ENCODE results near the gene ATRNL1.
"Not testable (repeated sequence)": the region's sequence is repeated elsewhere in the genome, so short reads cannot be mapped to it uniquely, and the experiment has no call there.

Gene ATRNL1

DNA sequence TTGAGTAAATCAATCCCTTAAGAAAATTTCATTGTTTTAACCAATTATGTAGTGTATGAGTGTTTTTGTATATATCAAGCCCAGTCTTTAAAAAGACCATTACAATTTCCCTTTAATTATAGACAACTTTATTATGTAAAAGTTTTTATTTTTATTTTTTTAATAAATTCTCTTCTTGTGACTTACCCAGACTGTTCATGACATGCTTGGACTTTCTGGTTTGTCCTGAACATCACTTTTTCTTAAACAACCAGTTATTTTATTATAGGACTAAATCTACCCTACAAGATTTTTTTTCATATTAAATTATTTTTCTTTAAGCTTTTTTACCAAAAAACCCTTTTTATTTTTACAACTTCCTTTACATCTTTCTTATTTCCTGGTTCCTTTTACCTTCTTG, 410.4 kb downstream of the ATRNL1 start:
- Histone ChIP-seq H3K27ac (no peak overlapping the region), H3K27me3 (replicated peaks) (no peaks in the 10 kb centered on the region), H3K4me3 (ENCODE audit: low read depth, low read length) (no peak overlapping the region), H3K36me3 (replicated peaks) (no peaks in the 10 kb centered on the region)
- DNase-seq: no peak
- TF ChIP-seq, protein P1, sequence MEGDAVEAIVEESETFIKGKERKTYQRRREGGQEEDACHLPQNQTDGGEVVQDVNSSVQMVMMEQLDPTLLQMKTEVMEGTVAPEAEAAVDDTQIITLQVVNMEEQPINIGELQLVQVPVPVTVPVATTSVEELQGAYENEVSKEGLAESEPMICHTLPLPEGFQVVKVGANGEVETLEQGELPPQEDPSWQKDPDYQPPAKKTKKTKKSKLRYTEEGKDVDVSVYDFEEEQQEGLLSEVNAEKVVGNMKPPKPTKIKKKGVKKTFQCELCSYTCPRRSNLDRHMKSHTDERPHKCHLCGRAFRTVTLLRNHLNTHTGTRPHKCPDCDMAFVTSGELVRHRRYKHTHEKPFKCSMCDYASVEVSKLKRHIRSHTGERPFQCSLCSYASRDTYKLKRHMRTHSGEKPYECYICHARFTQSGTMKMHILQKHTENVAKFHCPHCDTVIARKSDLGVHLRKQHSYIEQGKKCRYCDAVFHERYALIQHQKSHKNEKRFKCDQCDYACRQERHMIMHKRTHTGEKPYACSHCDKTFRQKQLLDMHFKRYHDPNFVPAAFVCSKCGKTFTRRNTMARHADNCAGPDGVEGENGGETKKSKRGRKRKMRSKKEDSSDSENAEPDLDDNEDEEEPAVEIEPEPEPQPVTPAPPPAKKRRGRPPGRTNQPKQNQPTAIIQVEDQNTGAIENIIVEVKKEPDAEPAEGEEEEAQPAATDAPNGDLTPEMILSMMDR (IDR thresholded peaks at IDR 0.05; ENCODE audit: low read depth, low read length, missing control alignments): no peak
- in situ Hi-C loops (cut with HindIII; ENCODE audit: low pct_ligation_motif_present, low sequenced_read_pairs): no loop called here

- H3K27me3 ChIP-seq (replicated peaks): no peaks in the 10 kb centered on the region
- in situ Hi-C loops (cut with HindIII; ENCODE audit: low pct_ligation_motif_present, low sequenced_read_pairs): no loop called here
- no peak overlapping the region for H3K4me3 ChIP-seq (ENCODE audit: low read depth, low read length)
- no peaks in the 10 kb centered on the region for H3K36me3 ChIP-seq (replicated peaks)
- H3K27ac ChIP-seq: no peak overlapping the region
- no peak for DNase-seq
- TF ChIP-seq, protein P1 (IDR thresholded peaks at IDR 0.05; ENCODE audit: low read depth, low read length, missing control alignments): no peak
Measured at GRCh38 chr10:115514895-115515294, 421.7 kb downstream of the ATRNL1 start.

- no peak for DNase-seq
- no peaks in the 10 kb centered on the region for H3K36me3 ChIP-seq (replicated peaks)
- no peaks in the 10 kb centered on the region for H3K27me3 ChIP-seq (replicated peaks)
- in situ Hi-C loops (cut with HindIII; ENCODE audit: low pct_ligation_motif_present, low sequenced_read_pairs): no loop called here
- H3K27ac ChIP-seq: no peak overlapping the region
- TF ChIP-seq, protein P1 (IDR thresholded peaks at IDR 0.05; ENCODE audit: low read depth, low read length, missing control alignments): no peak
- H3K4me3 ChIP-seq (ENCODE audit: low read depth, low read length): no peak overlapping the region
Measured at GRCh38 chr10:115525141-115525540, 432.0 kb downstream of the ATRNL1 start.

DNA sequence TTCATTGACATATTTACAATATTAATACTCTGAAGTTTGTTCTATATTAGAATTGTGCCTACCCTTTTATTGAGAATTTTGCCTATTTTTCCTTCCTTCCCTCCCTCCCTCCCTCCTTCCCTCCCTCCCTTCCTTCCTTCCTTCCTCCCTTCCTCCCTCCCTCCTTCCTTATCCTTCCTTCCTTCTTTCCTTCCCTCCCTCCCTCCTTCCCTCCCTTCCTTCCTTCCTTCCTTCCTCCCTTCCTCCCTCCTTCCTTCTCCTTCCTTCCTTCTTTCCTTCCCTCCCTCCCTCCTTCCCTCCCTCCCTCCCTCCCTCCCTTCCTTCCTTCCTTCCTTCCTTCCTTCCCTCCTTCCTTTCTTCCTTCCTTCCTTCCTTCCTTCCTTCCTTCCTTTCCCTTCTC, 434.5 kb downstream of the ATRNL1 start:
- H3K27me3 ChIP-seq (replicated peaks); H3K27ac ChIP-seq; H3K4me3 ChIP-seq (ENCODE audit: low read depth, low read length); H3K36me3 ChIP-seq (replicated peaks); in situ Hi-C loops (cut with HindIII; ENCODE audit: low pct_ligation_motif_present, low sequenced_read_pairs); DNase-seq: not testable (repeated sequence)

DNA sequence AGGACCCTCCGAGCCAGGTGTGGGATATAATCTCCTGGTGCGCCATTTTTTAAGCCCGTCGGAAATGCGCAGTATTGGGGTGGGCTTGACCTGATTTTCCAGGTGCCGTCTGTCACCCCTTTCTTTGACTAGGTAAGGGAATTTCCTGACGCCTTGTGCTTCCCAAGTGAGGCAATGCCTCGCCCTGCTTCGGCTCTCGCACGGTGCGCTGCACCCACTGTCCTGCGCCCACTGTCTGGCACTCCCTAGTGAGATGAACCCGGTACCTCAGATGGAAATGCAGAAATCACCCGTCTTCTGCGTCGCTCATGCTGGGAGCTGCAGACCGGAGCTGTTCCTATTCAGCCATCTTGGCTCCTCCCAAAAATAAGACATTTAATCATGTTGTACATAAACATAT, 443.2 kb downstream of the ATRNL1 start:
- DNase-seq; H3K27me3 ChIP-seq (replicated peaks); H3K4me3 ChIP-seq (ENCODE audit: low read depth, low read length); H3K36me3 ChIP-seq (replicated peaks); H3K27ac ChIP-seq; in situ Hi-C loops (cut with HindIII; ENCODE audit: low pct_ligation_motif_present, low sequenced_read_pairs): not testable (repeated sequence)

DNA sequence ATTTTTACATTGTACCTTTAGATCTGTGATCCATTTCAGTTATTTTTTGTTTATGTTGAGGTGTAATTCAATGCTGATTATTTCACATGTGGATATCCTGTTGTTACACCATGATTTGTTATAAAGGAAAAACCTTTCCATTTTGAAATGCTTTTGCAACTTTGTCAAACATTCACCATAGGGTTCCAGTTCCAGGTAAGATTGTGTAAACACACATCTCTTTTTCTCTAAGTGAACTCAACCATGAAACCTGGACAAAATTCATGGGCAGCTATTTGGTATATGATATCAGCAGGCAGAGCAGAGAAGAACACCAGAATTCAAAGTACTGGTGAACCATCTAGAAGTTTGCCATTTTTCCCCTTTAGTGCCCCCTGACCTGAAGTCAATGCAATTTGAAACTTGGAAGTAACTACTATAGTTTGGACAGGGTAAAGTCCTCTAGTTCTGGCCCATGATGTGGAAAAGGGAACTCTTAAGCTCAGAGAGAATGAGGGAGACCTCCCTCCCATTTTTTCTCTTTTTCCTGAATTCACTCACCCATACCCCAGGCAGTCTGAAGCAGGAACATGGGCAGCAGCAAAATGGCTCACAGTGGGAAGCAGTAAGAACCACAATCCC, 446.1 kb downstream of the ATRNL1 start:
- DNase-seq: no peak
- Histone ChIP-seq H3K27me3 (replicated peaks) (no peaks in the 10 kb centered on the region), H3K36me3 (replicated peaks) (no peaks in the 10 kb centered on the region), H3K27ac (no peak overlapping the region), H3K4me3 (ENCODE audit: low read depth, low read length) (no peak overlapping the region)
- in situ Hi-C loops (cut with HindIII; ENCODE audit: low pct_ligation_motif_present, low sequenced_read_pairs): no loop called here
- TF ChIP-seq, protein P1 (IDR thresholded peaks at IDR 0.05; ENCODE audit: low read depth, low read length, missing control alignments): no peak

- no peak for DNase-seq
- in situ Hi-C loops (cut with HindIII; ENCODE audit: low pct_ligation_motif_present, low sequenced_read_pairs): no loop called here
- TF ChIP-seq, protein P1 (IDR thresholded peaks at IDR 0.05; ENCODE audit: low read depth, low read length, missing control alignments): no peak
- Histone ChIP-seq H3K27me3 (replicated peaks) (no peaks in the 10 kb centered on the region), H3K36me3 (replicated peaks) (no peaks in the 10 kb centered on the region), H3K27ac (no peak overlapping the region), H3K4me3 (ENCODE audit: low read depth, low read length) (no peak overlapping the region)
Measured at GRCh38 chr10:115555887-115556402, 462.8 kb downstream of the ATRNL1 start.
